Large intestine (tissue), 3 donors: Measurements from ENCODE around the gene THEM4. TPM values are rescaled to one million over a fixed set of nuclear protein-coding genes. Genes with fewer than 3 reads are reported as not detected.
"Not testable (repeated sequence)": the region's sequence is repeated elsewhere in the genome, so short reads cannot be mapped to it uniquely, and the experiment has no call there.

Experiments used
- DNase-seq, 2 donors: peaks; one replicate each; pipeline versions ENCODE4 v3.0.0 to v3.0.0-alpha.2; 2013
- H3K27ac ChIP-seq: one replicate; pipeline ENCODE4 v1.5.1; 2013; ENCODE audit warnings: low read length
- H3K27me3 ChIP-seq: 2 replicates; pipeline ENCODE4 v1.6.1; 2013; ENCODE audit warnings: low read length; ENCODE audit not compliant: control insufficient read depth, insufficient read depth
- H3K36me3 ChIP-seq: 2 replicates; pipeline ENCODE4 v1.6.1; 2013; ENCODE audit warnings: low read length; ENCODE audit not compliant: control insufficient read depth, insufficient read depth
- H3K4me1 ChIP-seq: one replicate; pipeline ENCODE4 v1.6.1; 2013; ENCODE audit warnings: low read length; ENCODE audit not compliant: control insufficient read depth, insufficient read depth
- H3K4me3 ChIP-seq: one replicate; pipeline ENCODE4 v1.5.1; 2013; ENCODE audit warnings: low read length
- H3K9me3 ChIP-seq: one replicate; pipeline ENCODE4 v1.6.1; 2013; ENCODE audit warnings: mild to moderate bottlenecking, low read depth, low read length, moderate library complexity; ENCODE audit not compliant: control insufficient read depth
- WGBS: methylation state at CpG from one replicate; pipeline ENCODE4 v1.1.5; 2013; ENCODE audit warnings: low lambda C conversion rate; ENCODE audit not compliant: insufficient coverage; 5-methylcytosine and 5-hydroxymethylcytosine counted together
- polyA plus RNA-seq: library from polyadenylated mRNA; unstranded; fragments of 120-200 nt; gene quantifications from one replicate; pipeline ENCODE4 v1.2.1, GENCODE V29; 2013

THEM4 gene
- polyA plus RNA-seq, 1 donor, result 40.7 TPM

GRCh38 chr1:151915061-151915686, 5.9 kb upstream of the THEM4 start:
- no CpG with 5 or more reads among the region's 1 CpG for WGBS
- no peak overlapping the region for H3K27ac ChIP-seq
- no peaks in the 10 kb centered on the region for H3K9me3 ChIP-seq
- no peak for DNase-seq
- no peak overlapping the region for H3K4me3 ChIP-seq
- H3K4me1 ChIP-seq, result no peaks in the 10 kb centered on the region
- H3K27me3 ChIP-seq, result no peaks in the 10 kb centered on the region
- no peaks in the 10 kb centered on the region for H3K36me3 ChIP-seq

- Histone ChIP-seq H3K9me3 (no peaks in the 10 kb centered on the region), H3K4me3 (no peak overlapping the region), H3K27ac (no peak overlapping the region), H3K36me3 (no peaks in the 10 kb centered on the region), H3K27me3 (no peaks in the 10 kb centered on the region), H3K4me1 (no peaks in the 10 kb centered on the region)
- WGBS, result no CpG with 5 or more reads among the region's 2 CpGs
- no peak for DNase-seq
These were observed 4.8 kb upstream of the THEM4 start for GRCh38 chr1:151914076-151914475.

- 100% methylated on average over 1 of the region's 1 CpG for WGBS
- H3K9me3 ChIP-seq, result peaks cover 3% of the 10 kb centered on the region
- H3K27ac ChIP-seq, result no peak overlapping the region
- H3K36me3 ChIP-seq, result no peaks in the 10 kb centered on the region
- no peaks in the 10 kb centered on the region for H3K27me3 ChIP-seq
- DNase-seq, result no peak
- no peak overlapping the region for H3K4me3 ChIP-seq
- H3K4me1 ChIP-seq, result no peaks in the 10 kb centered on the region
These were observed 3.7 kb upstream of the THEM4 start for GRCh38 chr1:151912973-151913372.

- Histone ChIP-seq H3K36me3 (no peaks in the 10 kb centered on the region), H3K9me3 (peaks cover 20% of the 10 kb centered on the region), H3K4me3 (peak overlapping the region; percentile 65), H3K27ac (no peak overlapping the region), H3K27me3 (no peaks in the 10 kb centered on the region), H3K4me1 (peaks cover 22% of the 10 kb centered on the region)
- WGBS, result no CpG with 5 or more reads among the region's 10 CpGs
- no peak for DNase-seq
These were observed 1.1 kb downstream of the THEM4 start for GRCh38 chr1:151908228-151908691.

- Histone ChIP-seq H3K4me3 (no peak overlapping the region), H3K36me3 (no peaks in the 10 kb centered on the region), H3K27ac (no peak overlapping the region), H3K27me3 (no peaks in the 10 kb centered on the region), H3K9me3 (peaks cover 20% of the 10 kb centered on the region), H3K4me1 (peaks cover 22% of the 10 kb centered on the region)
- WGBS, result no CpG with 5 or more reads among the region's 9 CpGs
- DNase-seq, result no peak
These were observed 1.8 kb downstream of the THEM4 start for GRCh38 chr1:151907363-151908139.

GRCh38 chr1:151906324-151906645, 3.0 kb downstream of the THEM4 start:
- peaks cover 20% of the 10 kb centered on the region for H3K9me3 ChIP-seq
- not testable (repeated sequence) for H3K4me3 ChIP-seq, H3K27me3 ChIP-seq, DNase-seq, H3K36me3 ChIP-seq
- peaks cover 22% of the 10 kb centered on the region for H3K4me1 ChIP-seq
- WGBS, result no CpG with 5 or more reads among the region's 14 CpGs
- H3K27ac ChIP-seq, result peak overlapping the region; percentile 85

GRCh38 chr1:151905443-151906323, 3.6 kb downstream of the THEM4 start:
- Histone ChIP-seq H3K4me1 (peaks cover 22% of the 10 kb centered on the region), H3K9me3 (peaks cover 20% of the 10 kb centered on the region), H3K27ac (peak overlapping the region; percentile 85)
- peak; percentile 31 to 77 for DNase-seq
- H3K36me3 ChIP-seq, H3K4me3 ChIP-seq, H3K27me3 ChIP-seq: not testable (repeated sequence)
- no CpG with 5 or more reads among the region's 22 CpGs for WGBS

- peak; percentile 25 to 64 for DNase-seq
- Histone ChIP-seq H3K4me1 (peaks cover 22% of the 10 kb centered on the region), H3K27me3 (no peaks in the 10 kb centered on the region), H3K9me3 (peaks cover 20% of the 10 kb centered on the region), H3K4me3 (no peak overlapping the region), H3K36me3 (no peaks in the 10 kb centered on the region), H3K27ac (peak overlapping the region; percentile 85)
- 60% methylated on average over 1 of the region's 2 CpGs for WGBS
These were observed 4.3 kb downstream of the THEM4 start for GRCh38 chr1:151905070-151905442.

GRCh38 chr1:151902858-151903257, 6.5 kb downstream of the THEM4 start:
- 60% methylated on average over 1 of the region's 2 CpGs for WGBS
- Histone ChIP-seq H3K36me3 (no peaks in the 10 kb centered on the region), H3K27me3 (no peaks in the 10 kb centered on the region), H3K4me3 (no peak overlapping the region), H3K4me1 (peaks cover 29% of the 10 kb centered on the region), H3K9me3 (peaks cover 16% of the 10 kb centered on the region), H3K27ac (no peak overlapping the region)
- DNase-seq, result no peak

GRCh38 chr1:151900804-151901203, 8.5 kb downstream of the THEM4 start:
- not testable (repeated sequence) for H3K27ac ChIP-seq, H3K36me3 ChIP-seq, H3K9me3 ChIP-seq, H3K4me3 ChIP-seq, DNase-seq, H3K27me3 ChIP-seq
- peaks cover 27% of the 10 kb centered on the region for H3K4me1 ChIP-seq
- WGBS, result no CpG with 5 or more reads among the region's 3 CpGs
